Subcutaneous abdominal adipose tissue (tissue), 5 donors: ENCODE measurements around the gene MFF.

Source experiments
- H3K27ac ChIP-seq: one replicate; pipeline ENCODE4 v1.7.0; 2013; ENCODE audit warnings: low read depth, mild to moderate bottlenecking, inconsistent platforms, low read length, moderate library complexity
- H3K27me3 ChIP-seq, 5 donors: one replicate each; pipeline ENCODE4 v1.7.0; 2013; ENCODE audit warnings: low read length in 5 of 5, inconsistent platforms in 1 of 5; ENCODE audit not compliant: control insufficient read depth in 5 of 5, insufficient read depth in 4 of 5
- H3K36me3 ChIP-seq, 5 donors: one replicate each; pipeline ENCODE4 v1.7.0; 2013; ENCODE audit warnings: low read length in 5 of 5; ENCODE audit not compliant: control insufficient read depth in 5 of 5, insufficient read depth in 5 of 5
- H3K4me1 ChIP-seq, 5 donors: one replicate each; pipeline ENCODE4 v1.7.0; 2013; ENCODE audit warnings: low read length in 5 of 5, mild to moderate bottlenecking in 3 of 5, moderate library complexity in 1 of 5; ENCODE audit not compliant: control insufficient read depth in 5 of 5, insufficient read depth in 5 of 5
- H3K4me3 ChIP-seq, 5 donors: one replicate each; pipeline ENCODE4 v1.7.0; 2013; ENCODE audit warnings: low read length in 5 of 5, low read depth in 1 of 5
- H3K9ac ChIP-seq, 5 donors: one replicate each; pipeline ENCODE4 v1.7.0; 2013; ENCODE audit warnings: low read length in 5 of 5, mild to moderate bottlenecking in 4 of 5, moderate library complexity in 3 of 5
- H3K9me3 ChIP-seq, 5 donors: one replicate each; pipeline ENCODE4 v1.7.0; 2013; ENCODE audit warnings: low read length in 5 of 5; ENCODE audit not compliant: control insufficient read depth in 5 of 5
- donor health status: healthy.
- donor health status: healthy.
- donor health status: healthy.
- donor health status: healthy.
- donor health status: healthy.

The MFF gene

DNA sequence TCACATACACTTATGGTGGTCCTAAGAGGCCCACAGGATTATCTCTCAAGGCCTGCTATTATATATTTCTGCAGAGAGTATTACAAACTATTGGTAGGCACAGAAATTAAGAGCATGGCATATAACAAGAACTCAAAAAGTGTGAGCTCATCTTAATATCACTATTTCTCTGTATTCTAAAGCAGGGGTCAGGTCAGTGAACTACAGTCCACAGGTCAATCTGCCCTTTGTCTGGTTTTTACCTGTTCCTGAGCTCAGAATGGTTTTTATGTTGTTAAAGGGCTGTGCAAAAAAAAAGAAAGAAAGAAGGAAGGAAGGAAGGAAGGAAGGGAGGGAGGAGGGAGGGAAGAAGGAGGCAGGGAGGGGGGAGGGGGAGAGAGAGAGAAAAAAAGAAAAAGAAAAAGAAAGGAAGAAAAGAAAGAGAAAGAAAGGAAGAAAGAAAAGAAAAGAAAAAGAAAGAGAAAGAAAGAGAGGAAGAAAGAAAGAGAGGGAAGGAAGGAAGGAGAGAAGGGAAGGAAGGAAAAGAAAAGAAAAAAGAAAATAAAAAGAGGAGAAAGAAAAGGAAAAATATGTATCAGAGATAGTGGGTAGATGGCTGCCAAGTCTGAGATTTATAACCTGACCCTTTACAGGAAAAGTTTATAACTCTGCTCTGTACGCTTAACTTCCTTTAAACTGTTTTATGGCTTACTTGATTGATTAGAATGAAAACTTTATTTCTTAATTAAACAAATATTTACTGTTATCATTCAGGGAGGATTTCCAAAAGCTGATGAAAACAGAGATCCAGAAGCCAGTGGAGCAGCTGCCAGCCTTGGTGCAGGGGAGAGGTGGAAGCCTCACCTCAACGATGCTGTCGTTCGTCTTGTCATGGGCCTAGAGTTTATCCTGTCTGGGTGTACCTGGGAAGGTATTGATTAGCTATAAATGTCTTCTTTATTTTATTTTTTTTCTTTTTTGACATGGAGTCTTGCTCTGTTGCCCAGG is 73.9 kb downstream of the MFF start:
- Histone ChIP-seq H3K4me3 (no peak overlapping the region), H3K4me1 (no peaks in the 10 kb centered on the region), H3K9ac (peak overlapping the region in 1 of 5 donors; percentile 30), H3K9me3 (no peaks in the 10 kb centered on the region), H3K27ac (no peak overlapping the region), H3K27me3 (no peaks in the 10 kb centered on the region), H3K36me3 (no peaks in the 10 kb centered on the region)

DNA sequence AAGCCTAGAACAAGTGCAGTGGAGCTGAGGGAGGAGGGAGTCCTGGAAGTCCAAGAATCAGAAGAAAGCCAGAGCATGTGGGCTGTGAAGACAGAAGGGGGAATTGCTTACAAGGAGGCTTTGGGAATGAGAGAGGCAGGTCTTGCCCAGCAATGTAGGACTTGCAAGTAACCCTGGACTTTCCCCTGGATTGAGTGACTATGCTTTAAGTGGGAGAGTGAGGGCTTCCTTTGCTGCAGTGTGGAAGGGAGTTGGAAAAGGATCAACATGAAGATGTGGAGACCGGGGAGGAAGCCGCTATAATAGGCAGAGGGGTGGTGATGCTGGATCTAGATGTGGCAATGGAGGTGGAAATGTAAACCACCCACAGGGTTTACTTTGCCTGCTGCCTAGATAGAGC is 76.5 kb downstream of the MFF start:
- Histone ChIP-seq H3K9me3 (no peaks in the 10 kb centered on the region), H3K27ac (no peak overlapping the region), H3K9ac (no peak overlapping the region), H3K4me1 (peaks cover 3 to 8% (median 8%) of the 10 kb centered on the region in 5 donors), H3K36me3 (no peaks in the 10 kb centered on the region), H3K27me3 (no peaks in the 10 kb centered on the region), H3K4me3 (no peak overlapping the region)

DNA sequence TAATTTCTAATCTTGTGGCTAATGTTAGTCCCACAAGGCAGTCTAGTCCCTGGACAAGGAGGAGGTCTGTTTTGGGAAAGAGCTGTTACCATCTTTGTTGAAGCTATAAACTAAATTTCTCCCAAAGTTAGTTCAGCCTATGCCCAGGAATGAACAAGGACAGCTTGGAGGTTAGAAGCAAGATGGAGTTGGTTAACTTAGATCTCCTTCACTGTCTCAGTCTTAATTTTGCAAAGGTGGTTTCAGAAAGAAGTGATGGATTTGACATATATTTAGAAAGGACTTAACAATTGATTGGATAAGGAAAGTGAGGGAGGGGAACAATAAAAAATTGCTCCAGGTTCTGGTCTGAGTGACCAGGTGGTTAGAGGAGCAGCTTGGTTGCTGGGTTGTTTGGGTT is 77.3 kb downstream of the MFF start:
- no peak overlapping the region for H3K9ac ChIP-seq

DNA sequence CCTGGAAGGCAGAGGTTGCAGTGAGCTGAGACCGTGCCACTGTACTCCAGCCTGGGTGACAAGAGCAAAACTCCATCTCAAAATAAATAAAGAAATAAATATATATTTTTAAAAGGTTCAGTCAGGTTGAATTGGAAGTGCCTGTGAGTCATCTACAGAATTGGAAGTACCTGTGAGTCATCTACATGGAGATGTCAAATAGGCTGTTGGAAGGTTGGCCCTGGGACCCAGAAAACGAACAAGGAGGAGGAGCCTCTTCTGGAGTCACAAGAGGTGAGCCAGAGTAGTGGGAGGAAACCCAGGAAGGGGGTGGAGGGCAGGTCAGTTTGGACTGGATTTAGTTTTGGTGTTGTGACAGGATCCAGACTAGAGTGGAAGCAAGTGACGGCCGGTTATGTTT is 77.9 kb downstream of the MFF start:
- Histone ChIP-seq H3K27ac (no peak overlapping the region), H3K9me3 (no peaks in the 10 kb centered on the region), H3K9ac (no peak overlapping the region), H3K36me3 (no peaks in the 10 kb centered on the region), H3K27me3 (no peaks in the 10 kb centered on the region), H3K4me1 (peaks cover 8 to 17% (median 15%) of the 10 kb centered on the region in 5 donors), H3K4me3 (no peak overlapping the region)

More for the DNA sequence above, 77.3 kb downstream of the MFF start:
- Histone ChIP-seq H3K27ac (no peak overlapping the region), H3K27me3 (no peaks in the 10 kb centered on the region), H3K9me3 (no peaks in the 10 kb centered on the region), H3K36me3 (no peaks in the 10 kb centered on the region), H3K4me3 (no peak overlapping the region), H3K4me1 (peaks cover 8 to 16% (median 13%) of the 10 kb centered on the region in 5 donors)

DNA sequence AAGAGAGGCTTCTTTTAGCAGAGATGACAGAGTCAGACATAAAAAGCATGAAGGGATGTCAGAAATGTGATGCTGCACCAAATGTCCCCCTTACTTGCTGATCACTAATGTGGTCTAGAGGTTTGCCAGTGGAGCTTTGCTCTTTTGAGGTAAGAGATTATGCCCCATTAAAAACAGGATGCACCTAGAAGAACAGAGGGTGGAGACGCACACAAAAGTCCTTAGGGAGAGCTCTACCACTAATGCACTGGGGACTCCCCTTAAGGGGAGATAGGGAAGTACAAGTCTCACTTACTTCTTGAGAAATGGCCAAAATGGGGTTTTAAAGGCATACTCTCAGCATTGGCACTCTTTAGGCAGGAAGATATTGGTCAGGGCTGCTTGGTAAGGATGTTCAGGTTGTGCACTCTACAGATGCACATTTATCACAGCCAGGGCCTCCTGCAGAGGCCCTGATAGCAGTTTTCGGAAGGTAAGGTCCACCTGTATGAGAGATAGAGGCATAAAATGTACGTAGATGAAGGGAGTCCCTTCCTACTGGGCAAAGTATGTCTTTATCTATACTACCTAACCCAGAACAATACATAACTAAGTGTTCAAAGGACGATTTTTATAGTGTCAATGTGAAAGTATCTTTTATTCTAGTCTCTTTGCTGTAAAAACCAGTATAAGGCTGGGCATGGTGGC is 79.7 kb downstream of the MFF start:
- Histone ChIP-seq H3K4me1 (peaks cover 8 to 19% (median 15%) of the 10 kb centered on the region in 5 donors), H3K36me3 (no peaks in the 10 kb centered on the region), H3K4me3 (no peak overlapping the region), H3K27ac (no peak overlapping the region), H3K27me3 (no peaks in the 10 kb centered on the region), H3K9ac (no peak overlapping the region), H3K9me3 (no peaks in the 10 kb centered on the region)

DNA sequence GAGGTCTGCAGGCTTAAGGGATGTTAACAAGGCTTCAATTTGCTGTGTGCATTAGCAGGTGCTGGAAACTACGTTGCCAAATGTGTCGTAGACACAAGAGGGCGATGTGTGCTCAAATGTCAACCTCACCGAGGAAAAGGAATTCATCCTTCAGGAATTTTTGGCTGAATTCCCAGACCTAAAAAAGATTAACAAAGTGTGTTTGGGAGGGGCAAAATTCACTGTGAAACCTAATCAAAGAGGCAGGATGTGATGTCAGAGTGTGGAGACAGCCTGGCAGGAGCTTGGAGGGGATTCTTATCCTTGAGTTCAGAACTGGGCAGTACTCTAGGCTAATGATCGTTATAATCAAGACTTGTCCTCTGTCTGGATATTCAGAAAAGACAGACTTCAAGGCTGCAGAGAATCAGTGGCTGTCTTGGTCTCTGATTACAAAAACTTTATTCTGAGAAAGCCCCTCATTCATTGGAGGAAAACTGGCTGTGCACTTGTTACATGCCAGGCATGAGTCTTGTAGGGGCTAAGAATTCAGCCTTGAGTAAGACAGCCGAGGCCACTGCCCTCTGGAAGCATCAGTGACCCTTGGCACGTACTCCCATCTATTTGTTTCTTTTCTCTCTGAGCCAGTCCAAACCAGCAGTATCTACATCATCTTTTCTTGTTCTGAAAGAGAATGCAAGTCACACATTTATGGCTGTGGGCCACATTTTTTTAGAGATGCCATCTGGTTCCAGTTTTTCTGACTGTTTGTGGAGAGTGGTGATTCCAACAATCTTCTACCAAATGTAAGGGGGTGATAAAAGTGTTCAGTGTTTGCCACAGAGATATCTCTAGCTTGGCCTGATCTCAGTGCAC is 81.4 kb downstream of the MFF start:
- Histone ChIP-seq H3K4me3 (peak overlapping the region in 1 of 5 donors; percentile 18), H3K4me1 (peaks cover 8 to 19% (median 15%) of the 10 kb centered on the region in 5 donors), H3K36me3 (no peaks in the 10 kb centered on the region), H3K27me3 (no peaks in the 10 kb centered on the region), H3K9ac (peak overlapping the region in 1 of 5 donors; percentile 53), H3K9me3 (no peaks in the 10 kb centered on the region), H3K27ac (peak overlapping the region; percentile 93)
